ENCODE data around the gene XRCC1. TPM values are rescaled to one million over a fixed set of nuclear protein-coding genes. Genes with fewer than 3 reads are reported as not detected.
A peak's percentile ranks its signal among the peaks of the same experiment; 100 is the strongest.

Gene XRCC1
- total RNA-seq, 1 donor from 2014 or later: 12.8 TPM

- Histone ChIP-seq H3K27me3 (ENCODE audit: low read depth) (no peaks in the 10 kb centered on the region), H3K27ac (replicated peaks) (no peak overlapping the region), H3K4me1 (peaks cover 13% of the 10 kb centered on the region), H3K36me3 (peaks cover 11% of the 10 kb centered on the region), H3K4me3 (no peak overlapping the region), H3K9me3 (replicated peaks) (no peaks in the 10 kb centered on the region)
- intact Hi-C loops (cut with micrococcal nuclease): no loop called here
- TF ChIP-seq, protein P1, sequence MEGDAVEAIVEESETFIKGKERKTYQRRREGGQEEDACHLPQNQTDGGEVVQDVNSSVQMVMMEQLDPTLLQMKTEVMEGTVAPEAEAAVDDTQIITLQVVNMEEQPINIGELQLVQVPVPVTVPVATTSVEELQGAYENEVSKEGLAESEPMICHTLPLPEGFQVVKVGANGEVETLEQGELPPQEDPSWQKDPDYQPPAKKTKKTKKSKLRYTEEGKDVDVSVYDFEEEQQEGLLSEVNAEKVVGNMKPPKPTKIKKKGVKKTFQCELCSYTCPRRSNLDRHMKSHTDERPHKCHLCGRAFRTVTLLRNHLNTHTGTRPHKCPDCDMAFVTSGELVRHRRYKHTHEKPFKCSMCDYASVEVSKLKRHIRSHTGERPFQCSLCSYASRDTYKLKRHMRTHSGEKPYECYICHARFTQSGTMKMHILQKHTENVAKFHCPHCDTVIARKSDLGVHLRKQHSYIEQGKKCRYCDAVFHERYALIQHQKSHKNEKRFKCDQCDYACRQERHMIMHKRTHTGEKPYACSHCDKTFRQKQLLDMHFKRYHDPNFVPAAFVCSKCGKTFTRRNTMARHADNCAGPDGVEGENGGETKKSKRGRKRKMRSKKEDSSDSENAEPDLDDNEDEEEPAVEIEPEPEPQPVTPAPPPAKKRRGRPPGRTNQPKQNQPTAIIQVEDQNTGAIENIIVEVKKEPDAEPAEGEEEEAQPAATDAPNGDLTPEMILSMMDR (IDR thresholded peaks at IDR 0.05; ENCODE audit: borderline replicate concordance): no peak
- DNase-seq: no peak
These were observed 5.7 kb downstream of the XRCC1 start for GRCh38 chr19:43569657-43570056.

- no peaks in the 10 kb centered on the region for H3K9me3 ChIP-seq (replicated peaks)
- no peaks in the 10 kb centered on the region for H3K27me3 ChIP-seq (ENCODE audit: low read depth)
- DNase-seq: no peak
- peaks cover 14% of the 10 kb centered on the region for H3K36me3 ChIP-seq
- peaks cover 18% of the 10 kb centered on the region for H3K4me1 ChIP-seq
- no peak overlapping the region for H3K4me3 ChIP-seq
- TF ChIP-seq, protein P1 (IDR thresholded peaks at IDR 0.05; ENCODE audit: borderline replicate concordance): no peak
- intact Hi-C loops (cut with micrococcal nuclease): no loop called here
- H3K27ac ChIP-seq (replicated peaks): no peak overlapping the region
These were observed 10.5 kb downstream of the XRCC1 start for GRCh38 chr19:43564800-43565199.

- H3K27ac ChIP-seq (replicated peaks): no peak overlapping the region
- DNase-seq: no peak
- H3K4me3 ChIP-seq: no peak overlapping the region
- H3K36me3 ChIP-seq: peaks cover 16% of the 10 kb centered on the region
- H3K4me1 ChIP-seq: peaks cover 18% of the 10 kb centered on the region
- H3K27me3 ChIP-seq (ENCODE audit: low read depth): no peaks in the 10 kb centered on the region
- no peaks in the 10 kb centered on the region for H3K9me3 ChIP-seq (replicated peaks)
- intact Hi-C loops (cut with micrococcal nuclease): no loop called here
- TF ChIP-seq, protein P1 (IDR thresholded peaks at IDR 0.05; ENCODE audit: borderline replicate concordance): no peak
These were observed 11.4 kb downstream of the XRCC1 start for GRCh38 chr19:43563816-43564457.

- H3K27ac ChIP-seq (replicated peaks): peak overlapping the region; percentile 76
- intact Hi-C loops (cut with micrococcal nuclease): no loop called here
- no peaks in the 10 kb centered on the region for H3K9me3 ChIP-seq (replicated peaks)
- H3K36me3 ChIP-seq: peaks cover 25% of the 10 kb centered on the region
- H3K4me1 ChIP-seq: peaks cover 18% of the 10 kb centered on the region
- H3K27me3 ChIP-seq (ENCODE audit: low read depth): no peaks in the 10 kb centered on the region
- peak; percentile 83 for DNase-seq
- TF ChIP-seq, protein P1 (IDR thresholded peaks at IDR 0.05; ENCODE audit: borderline replicate concordance): no peak
- H3K4me3 ChIP-seq: no peak overlapping the region
These were observed 12.6 kb downstream of the XRCC1 start for GRCh38 chr19:43562698-43563241.

- TF ChIP-seq, protein P1 (IDR thresholded peaks at IDR 0.05; ENCODE audit: borderline replicate concordance): no peak
- peaks cover 18% of the 10 kb centered on the region for H3K4me1 ChIP-seq
- intact Hi-C loops (cut with micrococcal nuclease): no loop called here
- H3K27ac ChIP-seq (replicated peaks): peak overlapping the region; percentile 76
- H3K36me3 ChIP-seq: peaks cover 26% of the 10 kb centered on the region
- H3K27me3 ChIP-seq (ENCODE audit: low read depth): no peaks in the 10 kb centered on the region
- no peak for DNase-seq
- no peaks in the 10 kb centered on the region for H3K9me3 ChIP-seq (replicated peaks)
- no peak overlapping the region for H3K4me3 ChIP-seq
These were observed 13.1 kb downstream of the XRCC1 start for GRCh38 chr19:43562226-43562697.
